Measurements from ENCODE around the gene CORO1C. TPM values are rescaled to one million over a fixed set of nuclear protein-coding genes. Genes with fewer than 3 reads are reported as not detected.

CORO1C gene
- total RNA-seq, 1 experiment from 2014 or later, result 195 TPM

GRCh38 chr12:108653922-108654321, 77.4 kb downstream of the CORO1C start:
- Mint-ChIP-seq H3K4me3 (ENCODE audit: unreplicated experiment) (no peak overlapping the region), H3K27me3 (ENCODE audit: insufficient read depth, unreplicated experiment) (no peaks in the 10 kb centered on the region), H3K27ac (ENCODE audit: unreplicated experiment) (no peak overlapping the region), H3K36me3 (ENCODE audit: insufficient read depth, unreplicated experiment) (peaks cover 90% of the 10 kb centered on the region), H3K9me3 (ENCODE audit: unreplicated experiment) (no peaks in the 10 kb centered on the region), H3K4me1 (ENCODE audit: low read depth, unreplicated experiment) (no peaks in the 10 kb centered on the region)
- H3K4me1 ChIP-seq, result no peaks in the 10 kb centered on the region
- no peaks in the 10 kb centered on the region; the same call in none of the 2 replicates for H3K36me3 ChIP-seq (ENCODE audit: control insufficient read depth, insufficient read depth, low read length)
- no peak for DNase-seq
- POLR2A ChIA-PET, result no interaction called here
- CTCF ChIA-PET, result no interaction called here
- no TSS peak for BruUV-seq (replicated peaks)
- TF ChIP-seq CTCF (IDR thresholded peaks at IDR 0.05; ENCODE audit: insufficient read depth in 1 of 2, low read depth in 1 of 2, low read length in 1 of 2, severe bottlenecking in 1 of 2, unreplicated experiment in 1 of 2), result no peak
- no peaks in the 10 kb centered on the region for H3K27me3 ChIP-seq (replicated peaks; ENCODE audit: control insufficient read depth, insufficient read depth, low read length)
- intact Hi-C loops (cut with micrococcal nuclease; ENCODE audit: unreplicated experiment), result no loop called here
- no peak overlapping the region for H3K4me3 ChIP-seq (ENCODE audit: low read depth, low read length)
- no peaks in the 10 kb centered on the region for H3K9me3 ChIP-seq

GRCh38 chr12:108653082-108653516, 78.2 kb downstream of the CORO1C start:
- Histone ChIP-seq H3K27me3 (replicated peaks; ENCODE audit: control insufficient read depth, insufficient read depth, low read length) (no peaks in the 10 kb centered on the region), H3K4me1 (no peaks in the 10 kb centered on the region), H3K36me3 (ENCODE audit: control insufficient read depth, insufficient read depth, low read length) (no peaks in the 10 kb centered on the region; the same call in none of the 2 replicates), H3K9me3 (no peaks in the 10 kb centered on the region), H3K4me3 (ENCODE audit: low read depth, low read length) (no peak overlapping the region)
- Mint-ChIP-seq H3K36me3 (ENCODE audit: insufficient read depth, unreplicated experiment) (peaks cover 90% of the 10 kb centered on the region), H3K9me3 (ENCODE audit: unreplicated experiment) (no peaks in the 10 kb centered on the region), H3K4me3 (ENCODE audit: unreplicated experiment) (no peak overlapping the region), H3K27me3 (ENCODE audit: insufficient read depth, unreplicated experiment) (no peaks in the 10 kb centered on the region), H3K4me1 (ENCODE audit: low read depth, unreplicated experiment) (no peaks in the 10 kb centered on the region), H3K27ac (ENCODE audit: unreplicated experiment) (no peak overlapping the region)
- DNase-seq, result no peak
- TF ChIP-seq CTCF (IDR thresholded peaks at IDR 0.05; ENCODE audit: insufficient read depth in 1 of 2, low read depth in 1 of 2, low read length in 1 of 2, severe bottlenecking in 1 of 2, unreplicated experiment in 1 of 2), result no peak
- ChIA-PET POLR2A (no interaction called here), CTCF (no interaction called here)
- BruUV-seq (replicated peaks), result no TSS peak
- intact Hi-C loops (cut with micrococcal nuclease; ENCODE audit: unreplicated experiment), result no loop called here

DNA sequence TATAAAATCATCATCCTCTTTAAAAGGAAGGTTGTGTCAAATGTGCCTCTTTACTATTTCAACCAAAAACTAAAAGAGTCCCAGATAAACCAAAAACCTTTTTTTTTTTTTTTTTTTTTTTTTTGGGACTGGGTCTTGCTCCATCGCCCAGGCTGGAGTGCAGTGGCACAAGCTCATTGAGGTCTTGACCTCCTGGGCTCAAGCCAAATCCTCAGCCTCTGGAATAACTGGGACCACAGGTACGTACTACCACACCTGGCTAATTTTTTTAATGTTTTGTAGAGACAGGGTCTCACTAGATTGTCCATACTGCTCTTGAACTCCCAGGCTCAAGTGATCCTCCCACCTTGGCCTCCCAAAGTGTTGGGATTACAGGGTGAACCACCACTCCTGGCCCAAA, 81.2 kb downstream of the CORO1C start:
- Histone ChIP-seq H3K4me3 (ENCODE audit: low read depth, low read length) (no peak overlapping the region), H3K36me3 (ENCODE audit: control insufficient read depth, insufficient read depth, low read length) (peaks cover 1% of the 10 kb centered on the region), H3K27me3 (replicated peaks; ENCODE audit: control insufficient read depth, insufficient read depth, low read length) (no peaks in the 10 kb centered on the region), H3K9me3 (no peaks in the 10 kb centered on the region), H3K4me1 (no peaks in the 10 kb centered on the region)
- TF ChIP-seq CTCF (IDR thresholded peaks at IDR 0.05; ENCODE audit: insufficient read depth in 1 of 2, low read depth in 1 of 2, low read length in 1 of 2, severe bottlenecking in 1 of 2, unreplicated experiment in 1 of 2), result no peak
- Mint-ChIP-seq H3K27ac (ENCODE audit: unreplicated experiment) (no peak overlapping the region), H3K27me3 (ENCODE audit: insufficient read depth, unreplicated experiment) (no peaks in the 10 kb centered on the region), H3K4me1 (ENCODE audit: low read depth, unreplicated experiment) (no peaks in the 10 kb centered on the region), H3K4me3 (ENCODE audit: unreplicated experiment) (no peak overlapping the region), H3K36me3 (ENCODE audit: insufficient read depth, unreplicated experiment) (peaks cover 93% of the 10 kb centered on the region), H3K9me3 (ENCODE audit: unreplicated experiment) (no peaks in the 10 kb centered on the region)
- DNase-seq, result no peak
- CTCF ChIA-PET, result no interaction called here
- POLR2A ChIA-PET, result no interaction called here
- no TSS peak for BruUV-seq (replicated peaks)
- intact Hi-C loops (cut with micrococcal nuclease; ENCODE audit: unreplicated experiment), result no loop called here

All from Caco-2 (cell line).